ENCODE results near the gene MBNL1.

DNA sequence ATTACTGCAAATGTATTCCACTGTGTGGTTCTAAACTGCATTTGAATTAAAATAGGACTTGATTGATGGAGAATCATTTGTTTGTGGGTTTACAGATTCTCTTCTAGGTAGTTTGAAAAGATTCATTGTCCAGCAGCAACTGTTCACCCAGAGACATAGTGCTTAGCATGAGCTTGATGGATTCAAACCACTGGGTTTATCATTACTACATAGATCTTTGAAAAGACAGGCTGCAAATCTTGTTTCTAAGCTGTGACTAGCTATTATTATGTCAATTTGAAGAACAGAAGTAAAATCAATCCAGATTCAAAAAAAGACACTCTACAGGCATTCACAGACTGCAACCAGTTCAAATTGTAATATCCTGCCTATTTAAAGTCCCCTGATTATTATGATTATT is 49.8 kb downstream of the MBNL1 start:
- TF ChIP-seq, protein P1, sequence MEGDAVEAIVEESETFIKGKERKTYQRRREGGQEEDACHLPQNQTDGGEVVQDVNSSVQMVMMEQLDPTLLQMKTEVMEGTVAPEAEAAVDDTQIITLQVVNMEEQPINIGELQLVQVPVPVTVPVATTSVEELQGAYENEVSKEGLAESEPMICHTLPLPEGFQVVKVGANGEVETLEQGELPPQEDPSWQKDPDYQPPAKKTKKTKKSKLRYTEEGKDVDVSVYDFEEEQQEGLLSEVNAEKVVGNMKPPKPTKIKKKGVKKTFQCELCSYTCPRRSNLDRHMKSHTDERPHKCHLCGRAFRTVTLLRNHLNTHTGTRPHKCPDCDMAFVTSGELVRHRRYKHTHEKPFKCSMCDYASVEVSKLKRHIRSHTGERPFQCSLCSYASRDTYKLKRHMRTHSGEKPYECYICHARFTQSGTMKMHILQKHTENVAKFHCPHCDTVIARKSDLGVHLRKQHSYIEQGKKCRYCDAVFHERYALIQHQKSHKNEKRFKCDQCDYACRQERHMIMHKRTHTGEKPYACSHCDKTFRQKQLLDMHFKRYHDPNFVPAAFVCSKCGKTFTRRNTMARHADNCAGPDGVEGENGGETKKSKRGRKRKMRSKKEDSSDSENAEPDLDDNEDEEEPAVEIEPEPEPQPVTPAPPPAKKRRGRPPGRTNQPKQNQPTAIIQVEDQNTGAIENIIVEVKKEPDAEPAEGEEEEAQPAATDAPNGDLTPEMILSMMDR (IDR thresholded peaks at IDR 0.05; ENCODE audit: low read length): no peak
- no peak for TF ChIP-seq EZH2phosphoT487 (IDR thresholded peaks at IDR 0.05; ENCODE audit: low read length)
